ENCODE data around the gene ANXA4. TPM values are rescaled to one million over a fixed set of nuclear protein-coding genes. Genes with fewer than 3 reads are reported as not detected.

The ANXA4 gene
- total and polyA plus RNA-seq, 4 donors = 17.6 to 135 (median 59.4) TPM

- TF ChIP-seq, protein P1, sequence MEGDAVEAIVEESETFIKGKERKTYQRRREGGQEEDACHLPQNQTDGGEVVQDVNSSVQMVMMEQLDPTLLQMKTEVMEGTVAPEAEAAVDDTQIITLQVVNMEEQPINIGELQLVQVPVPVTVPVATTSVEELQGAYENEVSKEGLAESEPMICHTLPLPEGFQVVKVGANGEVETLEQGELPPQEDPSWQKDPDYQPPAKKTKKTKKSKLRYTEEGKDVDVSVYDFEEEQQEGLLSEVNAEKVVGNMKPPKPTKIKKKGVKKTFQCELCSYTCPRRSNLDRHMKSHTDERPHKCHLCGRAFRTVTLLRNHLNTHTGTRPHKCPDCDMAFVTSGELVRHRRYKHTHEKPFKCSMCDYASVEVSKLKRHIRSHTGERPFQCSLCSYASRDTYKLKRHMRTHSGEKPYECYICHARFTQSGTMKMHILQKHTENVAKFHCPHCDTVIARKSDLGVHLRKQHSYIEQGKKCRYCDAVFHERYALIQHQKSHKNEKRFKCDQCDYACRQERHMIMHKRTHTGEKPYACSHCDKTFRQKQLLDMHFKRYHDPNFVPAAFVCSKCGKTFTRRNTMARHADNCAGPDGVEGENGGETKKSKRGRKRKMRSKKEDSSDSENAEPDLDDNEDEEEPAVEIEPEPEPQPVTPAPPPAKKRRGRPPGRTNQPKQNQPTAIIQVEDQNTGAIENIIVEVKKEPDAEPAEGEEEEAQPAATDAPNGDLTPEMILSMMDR (IDR thresholded peaks at IDR 0.05; ENCODE audit: low read depth, low read length, missing input control) = no peak
- TF ChIP-seq EGR1 (IDR thresholded peaks at IDR 0.05; ENCODE audit: low read depth in 2 of 2) = no peak
These were observed 16.1 kb upstream of the ANXA4 start (continued) for GRCh38 chr2:69725706-69726360.

- no peak overlapping the region for H3K9ac ChIP-seq (ENCODE audit: low read depth in 1 of 2, low read length in 2 of 2)
- no peak overlapping the region for H3K27ac ChIP-seq (ENCODE audit: low read depth in 1 of 2, low read length in 2 of 2)
- TF ChIP-seq YY1 (IDR thresholded peaks at IDR 0.05) = no peak
- TF ChIP-seq SP1 (IDR thresholded peaks at IDR 0.05) = no peak
- no peak for TF ChIP-seq GABPA (IDR thresholded peaks at IDR 0.05 in 1 of 2, conservative IDR thresholded peaks at IDR 0.05 in 1 of 2)
- TF ChIP-seq RAD21 (IDR thresholded peaks at IDR 0.05) = no peak
- TF ChIP-seq, protein P1 (IDR thresholded peaks at IDR 0.05; ENCODE audit: low read depth, low read length, missing input control) = no peak
- TF ChIP-seq RXRA (IDR thresholded peaks at IDR 0.05) = no peak
- TF ChIP-seq TAF1 (conservative IDR thresholded peaks at IDR 0.05) = no peak
- no peak for TF ChIP-seq NR2F2 (IDR thresholded peaks at IDR 0.05)
- TF ChIP-seq, protein P2, sequence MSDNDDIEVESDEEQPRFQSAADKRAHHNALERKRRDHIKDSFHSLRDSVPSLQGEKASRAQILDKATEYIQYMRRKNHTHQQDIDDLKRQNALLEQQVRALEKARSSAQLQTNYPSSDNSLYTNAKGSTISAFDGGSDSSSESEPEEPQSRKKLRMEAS (IDR thresholded peaks at IDR 0.05) = no peak
- 87% methylated on average over 5 of the region's 5 CpGs for WGBS
- peaks cover 0 to 7% (median 2%) of the 10 kb centered on the region in 4 donors for H3K4me1 ChIP-seq (ENCODE audit: control insufficient read depth in 4 of 4, insufficient read depth in 4 of 4, low read length in 3 of 4)
- H3K27me3 ChIP-seq (ENCODE audit: control insufficient read depth in 4 of 4, insufficient read depth in 4 of 4, low read length in 3 of 4) = no peaks in the 10 kb centered on the region
- H3K36me3 ChIP-seq (ENCODE audit: control insufficient read depth in 4 of 4, insufficient read depth in 3 of 4, low read depth in 1 of 4, low read length in 3 of 4) = no peaks in the 10 kb centered on the region
- H3K4me3 ChIP-seq (ENCODE audit: low read depth in 1 of 3, low read length in 3 of 3) = no peak overlapping the region
- H3K9me3 ChIP-seq (ENCODE audit: control insufficient read depth in 4 of 4, low read length in 3 of 4) = no peaks in the 10 kb centered on the region
- DNase-seq (ENCODE audit: low spot score) = no peak
These were observed 12.7 kb upstream of the ANXA4 start for GRCh38 chr2:69729266-69729665.

DNA sequence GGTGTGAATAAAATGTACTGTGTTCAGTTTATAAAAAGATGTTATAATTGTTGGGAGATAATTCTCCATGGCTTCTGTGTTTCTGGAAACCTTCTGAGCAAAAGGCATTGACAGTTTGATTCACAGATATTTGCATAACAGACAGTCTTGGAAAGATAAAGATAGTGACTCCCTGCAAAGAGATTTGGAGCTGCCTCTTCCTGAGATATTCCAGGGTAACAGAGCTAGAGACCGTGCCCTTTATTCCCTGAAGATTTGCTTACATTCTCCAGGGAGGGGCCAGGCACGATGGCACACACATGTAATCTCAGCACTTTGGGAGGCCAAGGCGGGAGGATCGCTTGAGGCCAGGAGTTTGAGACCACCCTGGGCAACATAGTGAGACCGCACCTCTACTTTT, 12.2 kb upstream of the ANXA4 start:
- TF ChIP-seq ATF3 (IDR thresholded peaks at IDR 0.05) = no peak
- no peak for TF ChIP-seq YY1 (IDR thresholded peaks at IDR 0.05)
- no peak for TF ChIP-seq NR2F2 (IDR thresholded peaks at IDR 0.05)
- no peak for TF ChIP-seq JUND (IDR thresholded peaks at IDR 0.05)
- no peak for TF ChIP-seq GABPA (IDR thresholded peaks at IDR 0.05 in 1 of 2, conservative IDR thresholded peaks at IDR 0.05 in 1 of 2)
- TF ChIP-seq EGR1 (IDR thresholded peaks at IDR 0.05; ENCODE audit: low read depth in 2 of 2) = no peak
- no peak for TF ChIP-seq RXRA (IDR thresholded peaks at IDR 0.05)
- TF ChIP-seq RAD21 (IDR thresholded peaks at IDR 0.05) = no peak
- TF ChIP-seq HNF4G (IDR thresholded peaks at IDR 0.05) = no peak
- no peak for TF ChIP-seq SP1 (IDR thresholded peaks at IDR 0.05)
- no peak for TF ChIP-seq TAF1 (conservative IDR thresholded peaks at IDR 0.05)
- no peak for TF ChIP-seq FOXA2 (IDR thresholded peaks at IDR 0.05)

More for the DNA sequence above, 12.2 kb upstream of the ANXA4 start:
- Histone ChIP-seq H3K27ac (ENCODE audit: low read depth in 1 of 2, low read length in 2 of 2) (no peak overlapping the region), H3K27me3 (ENCODE audit: control insufficient read depth in 4 of 4, insufficient read depth in 4 of 4, low read length in 3 of 4) (no peaks in the 10 kb centered on the region), H3K9me3 (ENCODE audit: control insufficient read depth in 4 of 4, low read length in 3 of 4) (no peaks in the 10 kb centered on the region), H3K4me3 (ENCODE audit: low read depth in 1 of 3, low read length in 3 of 3) (no peak overlapping the region), H3K36me3 (ENCODE audit: control insufficient read depth in 4 of 4, insufficient read depth in 3 of 4, low read depth in 1 of 4, low read length in 3 of 4) (no peaks in the 10 kb centered on the region), H3K9ac (ENCODE audit: low read depth in 1 of 2, low read length in 2 of 2) (no peak overlapping the region), H3K4me1 (ENCODE audit: control insufficient read depth in 4 of 4, insufficient read depth in 4 of 4, low read length in 3 of 4) (peaks cover 0 to 3% (median 1%) of the 10 kb centered on the region in 4 donors)
- DNase-seq (ENCODE audit: low spot score) = no peak
- WGBS = 93% methylated on average over 5 of the region's 5 CpGs

Data from liver (tissue), 9 donors.